CD4-positive, alpha-beta memory T cell (primary cell): ENCODE measurements around the gene LYRM1. TPM values are rescaled to one million over a fixed set of nuclear protein-coding genes. Genes with fewer than 3 reads are reported as not detected.

ENCODE experiments used
- CTCF ChIA-PET: fragments of 350-600 bp; sonication (Branson Sonifier 250); formaldehyde crosslinking; loops from one replicate; lab custom pipeline; 2021; ENCODE audit warnings: inconsistent platforms; ENCODE audit not compliant: partially characterized antibody; lab: Charles Lee
- POLR2A ChIA-PET: fragments of 350-600 bp; sonication (Branson Sonifier 250); formaldehyde crosslinking; loops from one replicate; lab custom pipeline; 2021; ENCODE audit not compliant: partially characterized antibody; lab: Charles Lee
- DNase-seq, 5 donors: peaks; one replicate each; pipeline versions ENCODE4 v3.0.0 to v3.0.0-alpha.2; 2020 to 2022; ENCODE audit warnings: mixed read lengths in 1 of 5
- H3K27ac ChIP-seq: one replicate; pipeline ENCODE4 v1.7.0; 2013; ENCODE audit warnings: low read depth, low read length
- H3K27me3 ChIP-seq: 2 replicates; pipeline ENCODE4 v1.7.0; 2013; ENCODE audit warnings: mild to moderate bottlenecking, low read length, moderate library complexity; ENCODE audit not compliant: insufficient read depth
- H3K36me3 ChIP-seq: 2 replicates; pipeline ENCODE4 v1.7.0; 2013; ENCODE audit warnings: mild to moderate bottlenecking, low read length, moderate library complexity; ENCODE audit not compliant: insufficient read depth
- H3K4me1 ChIP-seq: 2 replicates; pipeline ENCODE4 v1.7.0; 2013; ENCODE audit warnings: mild to moderate bottlenecking, low read length, moderate library complexity; ENCODE audit not compliant: insufficient read depth
- H3K4me3 ChIP-seq, 2 donors: one replicate each; pipeline ENCODE4 v1.7.0; 2013; ENCODE audit warnings: low read length in 2 of 2, mild to moderate bottlenecking in 1 of 2
- H3K9me3 ChIP-seq, 2 donors: one replicate each; pipeline ENCODE4 v1.7.0; 2013; ENCODE audit warnings: low read length in 2 of 2, control low read depth in 1 of 2; ENCODE audit not compliant: control insufficient read depth in 1 of 2
- H3K27ac Mint-ChIP-seq, 7 donors: one replicate each; pipeline ENCODE4 v1.8.0; 2020 to 2021; ENCODE audit warnings: mixed read lengths in 7 of 7, mild to moderate bottlenecking in 6 of 7, inconsistent platforms in 3 of 7, moderate library complexity in 3 of 7
- H3K27me3 Mint-ChIP-seq, 2 donors: one replicate each; pipeline ENCODE4 v1.8.0; 2020 to 2021; ENCODE audit warnings: mixed read lengths in 2 of 2
- H3K36me3 Mint-ChIP-seq, 2 donors: one replicate each; pipeline ENCODE4 v1.8.0; 2020 to 2021; ENCODE audit warnings: mixed read lengths in 2 of 2, inconsistent platforms in 1 of 2, mild to moderate bottlenecking in 1 of 2
- H3K4me1 Mint-ChIP-seq, 4 donors: one replicate each; pipeline ENCODE4 v1.8.0; 2020 to 2021; ENCODE audit warnings: mixed read lengths in 4 of 4, mild to moderate bottlenecking in 1 of 4
- H3K4me3 Mint-ChIP-seq, 8 donors: one replicate each; pipeline ENCODE4 v1.8.0; 2020 to 2021; ENCODE audit warnings: mixed read lengths in 8 of 8, mild to moderate bottlenecking in 7 of 8, moderate library complexity in 6 of 8, inconsistent platforms in 3 of 8
- H3K9me3 Mint-ChIP-seq, 8 donors: one replicate each; pipeline ENCODE4 v1.8.0; 2020 to 2021; ENCODE audit warnings: mixed read lengths in 8 of 8, mild to moderate bottlenecking in 5 of 8, inconsistent platforms in 3 of 8, moderate library complexity in 1 of 8
- intact Hi-C: fragments of 100-400 bp; cut with micrococcal nuclease; formaldehyde crosslinking; loops from one replicate; pipeline ENCODE4 v1.15.1; 2023
- polyA plus RNA-seq, 2 donors: library from polyadenylated mRNA; unstranded; fragments of 300-500 nt; fragmentation: Illumina TruSeq; gene quantifications; one replicate each; pipeline ENCODE4 v1.2.3, GENCODE V29; 2021
- total RNA-seq, 2 experiments: library from RNA; stranded (reverse); gene quantifications; one replicate each; pipeline ENCODE4 v1.2.3, GENCODE V29; 2021

LYRM1 gene
- total and polyA plus RNA-seq, 4 experiments from 2014 or later = 25.8 to 54.3 (median 34.7) TPM

DNA sequence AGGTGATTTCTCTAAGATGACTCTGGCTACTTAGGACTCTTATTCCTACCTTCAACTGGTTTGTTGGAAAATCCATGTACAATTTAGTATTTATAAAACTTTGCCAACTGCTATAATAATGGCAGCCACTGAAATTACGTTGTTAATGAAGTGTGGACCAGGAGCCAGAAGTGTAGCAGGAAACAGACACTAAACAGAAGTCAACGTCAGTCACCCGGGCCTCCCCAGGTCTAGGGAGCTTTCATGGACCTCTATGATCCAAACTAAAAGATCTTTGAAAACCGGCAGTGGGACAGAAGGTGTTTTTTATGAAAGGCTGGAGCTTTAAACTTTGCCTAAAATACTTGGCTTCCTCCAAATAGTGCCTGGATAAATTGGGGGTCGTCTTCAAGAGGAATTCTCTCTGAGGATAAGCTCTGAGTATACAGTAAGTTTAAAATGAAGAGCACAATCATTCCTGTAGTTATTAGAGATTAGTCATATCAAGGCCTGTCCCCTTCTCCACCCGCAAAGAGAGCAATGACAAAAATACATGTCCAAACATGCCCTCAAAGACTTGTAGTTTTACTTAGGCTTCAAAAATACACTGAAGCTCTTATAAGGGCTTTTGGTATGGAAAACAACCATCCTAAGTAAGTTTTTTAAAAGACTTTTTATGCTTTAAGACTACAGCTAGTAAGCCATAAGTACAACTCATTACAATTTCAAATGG lies 35.0 kb upstream of the LYRM1 start:
- no peak for DNase-seq
- H3K4me1 ChIP-seq = peaks cover 7% of the 10 kb centered on the region
- POLR2A ChIA-PET = no interaction called here
- H3K36me3 Mint-ChIP-seq = peaks cover 13 to 19% of the 10 kb centered on the region in 2 donors
- intact Hi-C loops = no loop called here
- no peak overlapping the region for H3K4me3 ChIP-seq
- H3K27me3 ChIP-seq = no peaks in the 10 kb centered on the region
- H3K4me1 Mint-ChIP-seq = peaks cover 10 to 17% (median 12%) of the 10 kb centered on the region in 4 donors
- H3K27me3 Mint-ChIP-seq = no peaks in the 10 kb centered on the region
- H3K4me3 Mint-ChIP-seq = no peak overlapping the region
- CTCF ChIA-PET = interaction anchor here (1.3 to 3.3 kb wide), 4 partner anchors 9 to 15 kb away, joined by 4 to 18 read pairs (median 10); no protein-coding TSS in a partner anchor
- no peak overlapping the region for H3K27ac ChIP-seq
- peaks cover 9% of the 10 kb centered on the region for H3K36me3 ChIP-seq
- peak overlapping the region in 1 of 7 donors; percentile 43 for H3K27ac Mint-ChIP-seq
- H3K9me3 ChIP-seq = no peaks in the 10 kb centered on the region
- no peaks in the 10 kb centered on the region for H3K9me3 Mint-ChIP-seq

DNA sequence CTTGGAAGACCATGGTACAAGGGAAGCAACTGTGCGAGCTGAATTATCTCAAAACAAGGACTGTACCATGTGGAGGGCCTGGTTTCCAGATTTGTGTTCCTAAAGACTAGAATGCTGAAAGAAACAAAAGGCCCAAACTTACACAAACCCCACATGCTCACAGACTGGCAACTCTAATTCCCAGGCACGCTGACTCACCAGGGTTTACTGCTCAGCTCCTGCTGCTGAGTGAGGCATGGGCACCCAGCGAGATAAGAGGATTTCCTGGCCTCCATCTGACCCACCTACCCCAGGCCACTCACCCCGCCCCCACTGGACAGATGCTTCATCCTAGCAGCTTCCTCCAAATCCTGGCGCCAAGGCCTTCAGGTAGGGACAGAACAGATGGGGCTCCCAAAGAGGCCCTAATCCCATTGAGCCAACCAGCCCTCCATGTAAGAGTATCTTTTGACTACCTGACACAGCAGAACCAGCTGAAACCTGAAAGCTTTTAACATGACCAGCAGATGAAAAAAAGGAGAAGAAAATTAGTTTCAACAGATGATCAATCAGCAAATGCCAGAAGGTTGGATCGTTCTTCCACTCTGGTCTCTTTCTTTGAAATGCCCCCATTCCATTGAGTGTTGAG lies 34.3 kb upstream of the LYRM1 start:
- Histone ChIP-seq H3K4me3 (no peak overlapping the region), H3K9me3 (no peaks in the 10 kb centered on the region), H3K27me3 (no peaks in the 10 kb centered on the region), H3K4me1 (peaks cover 7% of the 10 kb centered on the region), H3K36me3 (peaks cover 7% of the 10 kb centered on the region), H3K27ac (no peak overlapping the region)
- H3K27ac Mint-ChIP-seq = no peak overlapping the region
- peaks cover 10 to 17% (median 12%) of the 10 kb centered on the region in 4 donors for H3K4me1 Mint-ChIP-seq
- POLR2A ChIA-PET = no interaction called here
- H3K9me3 Mint-ChIP-seq = no peaks in the 10 kb centered on the region
- no peak overlapping the region for H3K4me3 Mint-ChIP-seq
- H3K27me3 Mint-ChIP-seq = no peaks in the 10 kb centered on the region
- CTCF ChIA-PET = interaction anchor here (2.0 to 3.3 kb wide), 3 partner anchors 9 to 16 kb away, joined by 5 to 18 read pairs (median 15); no protein-coding TSS in a partner anchor
- peaks cover 10 to 16% of the 10 kb centered on the region in 2 donors for H3K36me3 Mint-ChIP-seq
- no peak for DNase-seq
- intact Hi-C loops = no loop called here

DNA sequence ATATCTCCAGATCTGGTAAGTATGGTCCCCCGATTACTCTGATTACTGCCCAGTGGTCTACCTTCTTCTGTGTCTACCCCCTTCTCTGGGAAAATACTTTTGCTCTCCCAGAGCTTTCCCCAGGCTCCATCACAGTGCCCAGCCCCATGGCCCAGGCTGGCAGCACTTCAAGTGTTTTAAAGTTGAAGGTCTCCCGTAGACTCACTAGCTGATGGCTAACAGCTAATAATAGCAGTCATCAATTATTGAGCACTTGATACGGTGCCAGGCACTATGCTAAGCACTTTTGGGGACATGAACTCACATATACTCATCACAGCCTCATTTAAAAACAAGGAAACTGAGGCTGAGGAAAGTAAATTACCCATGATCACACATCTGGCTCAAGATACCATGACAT lies 33.8 kb upstream of the LYRM1 start:
- Histone ChIP-seq H3K9me3 (no peaks in the 10 kb centered on the region), H3K36me3 (peaks cover 2% of the 10 kb centered on the region), H3K4me3 (no peak overlapping the region), H3K27ac (no peak overlapping the region), H3K27me3 (no peaks in the 10 kb centered on the region), H3K4me1 (peaks cover 8% of the 10 kb centered on the region)
- CTCF ChIA-PET = interaction anchor here (2.0 to 3.3 kb wide), 3 partner anchors 8 to 16 kb away, joined by 5 to 18 read pairs (median 15); no protein-coding TSS in a partner anchor
- peaks cover 6 to 16% of the 10 kb centered on the region in 2 donors for H3K36me3 Mint-ChIP-seq
- no peak overlapping the region for H3K4me3 Mint-ChIP-seq
- H3K27me3 Mint-ChIP-seq = no peaks in the 10 kb centered on the region
- H3K4me1 Mint-ChIP-seq = peaks cover 10 to 18% (median 14%) of the 10 kb centered on the region in 4 donors
- DNase-seq = no peak
- H3K9me3 Mint-ChIP-seq = no peaks in the 10 kb centered on the region
- intact Hi-C loops = no loop called here
- POLR2A ChIA-PET = no interaction called here
- H3K27ac Mint-ChIP-seq = no peak overlapping the region

- H3K4me1 Mint-ChIP-seq = peaks cover 12 to 24% (median 18%) of the 10 kb centered on the region in 4 donors
- no peaks in the 10 kb centered on the region for H3K9me3 Mint-ChIP-seq
- no peak overlapping the region for H3K27ac ChIP-seq
- no peaks in the 10 kb centered on the region for H3K27me3 Mint-ChIP-seq
- no peak overlapping the region for H3K27ac Mint-ChIP-seq
- ChIA-PET CTCF (interaction anchor here (3.3 kb wide), 1 partner anchor 17 kb away, joined by 15 read pairs; no protein-coding TSS in a partner anchor), POLR2A (no interaction called here)
- no peak for DNase-seq
- H3K4me3 Mint-ChIP-seq = no peak overlapping the region
- no peak overlapping the region for H3K4me3 ChIP-seq
- H3K36me3 Mint-ChIP-seq = peaks cover 0 to 10% of the 10 kb centered on the region in 2 donors
- H3K27me3 ChIP-seq = no peaks in the 10 kb centered on the region
- H3K9me3 ChIP-seq = no peaks in the 10 kb centered on the region
- H3K36me3 ChIP-seq = no peaks in the 10 kb centered on the region
- intact Hi-C loops = no loop called here
- H3K4me1 ChIP-seq = peaks cover 16% of the 10 kb centered on the region
Measured at GRCh38 chr16:20867585-20867984, 33.0 kb upstream of the LYRM1 start.

DNA sequence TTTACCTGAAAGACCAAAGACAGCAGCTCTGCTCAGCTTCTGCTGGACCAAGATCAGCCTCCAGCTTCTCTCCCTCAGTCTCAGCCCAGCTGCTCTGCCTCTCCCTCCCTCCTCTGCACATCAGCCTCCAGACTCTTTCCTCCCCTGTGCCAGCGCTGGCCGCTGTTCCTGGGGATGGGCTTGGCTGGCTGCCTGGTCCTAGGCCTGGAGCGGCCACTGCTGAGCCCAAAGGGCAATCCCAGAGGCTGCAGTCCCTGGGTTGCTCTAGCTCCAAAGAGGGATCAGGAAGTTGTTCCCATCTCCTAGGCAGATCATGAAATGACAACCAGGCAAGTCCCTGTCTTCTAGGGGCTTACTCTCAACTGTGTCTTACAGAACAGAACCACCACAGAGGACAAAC lies 31.7 kb upstream of the LYRM1 start:
- CTCF ChIA-PET = no interaction called here
- no peak overlapping the region for H3K27ac ChIP-seq
- no peaks in the 10 kb centered on the region for H3K36me3 ChIP-seq
- intact Hi-C loops = no loop called here
- H3K9me3 ChIP-seq = no peaks in the 10 kb centered on the region
- Mint-ChIP-seq H3K4me1 (peaks cover 18 to 33% (median 26%) of the 10 kb centered on the region in 4 donors), H3K27ac (peak overlapping the region in 2 of 7 donors; percentile 7 to 52), H3K9me3 (no peaks in the 10 kb centered on the region), H3K27me3 (no peaks in the 10 kb centered on the region), H3K36me3 (peaks cover 0 to 6% of the 10 kb centered on the region in 2 donors), H3K4me3 (no peak overlapping the region)
- H3K4me3 ChIP-seq = no peak overlapping the region
- POLR2A ChIA-PET = interaction anchor here (0.6 kb wide), 1 partner anchor 642 kb away, joined by 3 read pairs; no protein-coding TSS in a partner anchor
- H3K4me1 ChIP-seq = peaks cover 29% of the 10 kb centered on the region
- no peaks in the 10 kb centered on the region for H3K27me3 ChIP-seq
- DNase-seq = no peak

- peaks cover 43% of the 10 kb centered on the region for H3K4me1 ChIP-seq
- Mint-ChIP-seq H3K9me3 (peaks cover 0 to 1% (median 0%) of the 10 kb centered on the region in 8 donors), H3K4me3 (no peak overlapping the region), H3K27me3 (no peaks in the 10 kb centered on the region), H3K36me3 (peaks cover 0 to 6% of the 10 kb centered on the region in 2 donors), H3K4me1 (peaks cover 23 to 43% (median 33%) of the 10 kb centered on the region in 4 donors), H3K27ac (peak overlapping the region in 2 of 7 donors; percentile 20 to 62)
- no peaks in the 10 kb centered on the region for H3K27me3 ChIP-seq
- H3K27ac ChIP-seq = no peak overlapping the region
- intact Hi-C loops = no loop called here
- no peaks in the 10 kb centered on the region for H3K9me3 ChIP-seq
- ChIA-PET CTCF (interaction anchor here (6.9 kb wide), 1 partner anchor 19 kb away, joined by 113 read pairs; no protein-coding TSS in a partner anchor), POLR2A (no interaction called here)
- H3K4me3 ChIP-seq = no peak overlapping the region
- H3K36me3 ChIP-seq = no peaks in the 10 kb centered on the region
- no peak for DNase-seq
Measured at GRCh38 chr16:20870122-20870820, 30.3 kb upstream of the LYRM1 start.
